Measurements from ENCODE around the gene UPK1A. TPM values are rescaled to one million over a fixed set of nuclear protein-coding genes. Genes with fewer than 3 reads are reported as not detected.
A peak's percentile ranks its signal among the peaks of the same experiment; 100 is the strongest.

UPK1A gene
- total and polyA plus RNA-seq, 9 of the 15 experiments (the other 6 are each of a cell fraction or from before 2014, with no cell fraction given): 0.06 to 0.13 TPM; not detected in 7

DNA sequence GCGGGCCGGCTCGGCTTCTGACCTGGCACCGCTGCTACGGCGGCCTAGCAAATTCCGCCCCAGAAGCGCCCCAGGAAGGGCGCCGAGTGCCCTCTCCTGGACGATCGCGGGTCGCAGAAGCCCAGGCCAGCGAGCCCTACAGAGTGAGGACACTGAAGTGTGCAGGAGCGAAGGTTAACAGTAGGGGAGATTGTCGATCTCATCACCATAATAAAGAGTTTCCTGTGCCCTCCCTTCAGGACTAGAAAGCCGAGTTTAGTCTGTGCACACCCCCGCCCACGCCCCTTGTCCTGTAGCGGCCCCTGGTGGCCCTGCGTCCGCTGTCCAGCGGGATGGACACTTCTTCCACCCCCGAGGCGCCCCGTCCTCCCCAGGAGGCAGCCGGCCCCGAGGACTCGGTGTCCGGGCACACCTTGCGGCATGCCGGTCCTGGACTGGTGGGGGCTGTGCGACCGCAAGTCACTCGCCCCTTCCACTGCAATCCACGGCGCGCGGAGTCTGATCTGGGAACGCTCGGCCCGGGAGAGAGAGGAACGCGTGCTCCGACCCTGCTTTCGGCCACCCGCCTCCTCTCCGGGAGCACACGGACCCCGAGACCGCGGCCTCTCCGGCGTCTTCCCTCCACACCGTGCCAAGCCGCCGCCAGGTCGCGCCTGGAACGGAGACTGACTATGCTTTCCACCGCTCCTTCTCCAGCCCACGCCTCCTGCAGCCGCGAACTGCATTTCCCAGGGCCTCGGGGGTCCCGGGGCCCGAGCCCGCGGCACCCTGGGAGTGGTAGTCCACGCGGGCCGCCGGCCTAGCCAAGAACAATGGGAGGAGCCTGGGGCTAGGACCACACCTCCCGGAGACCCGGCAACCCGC, 50.7 kb downstream of the UPK1A start (continued):
- TF ChIP-seq, protein P1, sequence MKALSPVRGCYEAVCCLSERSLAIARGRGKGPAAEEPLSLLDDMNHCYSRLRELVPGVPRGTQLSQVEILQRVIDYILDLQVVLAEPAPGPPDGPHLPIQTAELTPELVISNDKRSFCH (CRISPR knock-in tag; IDR thresholded peaks at IDR 0.05): no peak
- TF ChIP-seq, protein P1 (tag; IDR thresholded peaks at IDR 0.05): peak; percentile 25; the same call in 1 of the 2 replicates
- TF ChIP-seq SOX6 (IDR thresholded peaks at IDR 0.05) (peak; percentile 85), FOXJ2 (tag; IDR thresholded peaks at IDR 0.05) (peak; percentile 77), CBX2 (IDR thresholded peaks at IDR 0.05; ENCODE audit: insufficient read depth, low read length, poor library complexity, severe bottlenecking) (no peak), ZNF445 (CRISPR knock-in tag; IDR thresholded peaks at IDR 0.05; ENCODE audit: low read depth) (no peak), GABPA (tag; conservative IDR thresholded peaks at IDR 0.05; ENCODE audit: low read depth) (peak; percentile 88; the same call in 1 of the 2 replicates), KLF16 (IDR thresholded peaks at IDR 0.05) (peak; percentile 80), PHF21A (IDR thresholded peaks at IDR 0.05; ENCODE audit: borderline replicate concordance, low read depth) (peak; percentile 70; the same call in 1 of the 2 replicates), ZNF124 (CRISPR knock-in tag; IDR thresholded peaks at IDR 0.05) (no peak), FOXP1 (CRISPR knock-in tag; IDR thresholded peaks at IDR 0.05) (no peak; the same call in 1 of the 2 replicates), ESRRB (CRISPR knock-in tag; IDR thresholded peaks at IDR 0.05; ENCODE audit: borderline replicate concordance) (no peak), ZFX (CRISPR knock-in tag; IDR thresholded peaks at IDR 0.05) (peak; percentile 88), ILK (tag; IDR thresholded peaks at IDR 0.05; ENCODE audit: borderline replicate concordance, low read depth) (no peak)
- TF ChIP-seq, protein P2, sequence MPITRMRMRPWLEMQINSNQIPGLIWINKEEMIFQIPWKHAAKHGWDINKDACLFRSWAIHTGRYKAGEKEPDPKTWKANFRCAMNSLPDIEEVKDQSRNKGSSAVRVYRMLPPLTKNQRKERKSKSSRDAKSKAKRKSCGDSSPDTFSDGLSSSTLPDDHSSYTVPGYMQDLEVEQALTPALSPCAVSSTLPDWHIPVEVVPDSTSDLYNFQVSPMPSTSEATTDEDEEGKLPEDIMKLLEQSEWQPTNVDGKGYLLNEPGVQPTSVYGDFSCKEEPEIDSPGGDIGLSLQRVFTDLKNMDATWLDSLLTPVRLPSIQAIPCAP (CRISPR knock-in tag; IDR thresholded peaks at IDR 0.05; ENCODE audit: borderline replicate concordance): no peak
- TF ChIP-seq, protein P3, sequence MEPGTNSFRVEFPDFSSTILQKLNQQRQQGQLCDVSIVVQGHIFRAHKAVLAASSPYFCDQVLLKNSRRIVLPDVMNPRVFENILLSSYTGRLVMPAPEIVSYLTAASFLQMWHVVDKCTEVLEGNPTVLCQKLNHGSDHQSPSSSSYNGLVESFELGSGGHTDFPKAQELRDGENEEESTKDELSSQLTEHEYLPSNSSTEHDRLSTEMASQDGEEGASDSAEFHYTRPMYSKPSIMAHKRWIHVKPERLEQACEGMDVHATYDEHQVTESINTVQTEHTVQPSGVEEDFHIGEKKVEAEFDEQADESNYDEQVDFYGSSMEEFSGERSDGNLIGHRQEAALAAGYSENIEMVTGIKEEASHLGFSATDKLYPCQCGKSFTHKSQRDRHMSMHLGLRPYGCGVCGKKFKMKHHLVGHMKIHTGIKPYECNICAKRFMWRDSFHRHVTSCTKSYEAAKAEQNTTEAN (CRISPR knock-in tag; IDR thresholded peaks at IDR 0.05): no peak
- TF ChIP-seq, protein P4, sequence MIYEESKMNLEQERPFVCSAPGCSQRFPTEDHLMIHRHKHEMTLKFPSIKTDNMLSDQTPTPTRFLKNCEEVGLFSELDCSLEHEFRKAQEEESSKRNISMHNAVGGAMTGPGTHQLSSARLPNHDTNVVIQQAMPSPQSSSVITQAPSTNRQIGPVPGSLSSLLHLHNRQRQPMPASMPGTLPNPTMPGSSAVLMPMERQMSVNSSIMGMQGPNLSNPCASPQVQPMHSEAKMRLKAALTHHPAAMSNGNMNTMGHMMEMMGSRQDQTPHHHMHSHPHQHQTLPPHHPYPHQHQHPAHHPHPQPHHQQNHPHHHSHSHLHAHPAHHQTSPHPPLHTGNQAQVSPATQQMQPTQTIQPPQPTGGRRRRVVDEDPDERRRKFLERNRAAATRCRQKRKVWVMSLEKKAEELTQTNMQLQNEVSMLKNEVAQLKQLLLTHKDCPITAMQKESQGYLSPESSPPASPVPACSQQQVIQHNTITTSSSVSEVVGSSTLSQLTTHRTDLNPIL (CRISPR knock-in tag; IDR thresholded peaks at IDR 0.05): no peak
- TF ChIP-seq, protein P5, sequence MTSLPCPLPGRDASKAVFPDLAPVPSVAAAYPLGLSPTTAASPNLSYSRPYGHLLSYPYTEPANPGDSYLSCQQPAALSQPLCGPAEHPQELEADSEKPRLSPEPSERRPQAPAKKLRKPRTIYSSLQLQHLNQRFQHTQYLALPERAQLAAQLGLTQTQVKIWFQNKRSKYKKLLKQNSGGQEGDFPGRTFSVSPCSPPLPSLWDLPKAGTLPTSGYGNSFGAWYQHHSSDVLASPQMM (CRISPR knock-in tag; IDR thresholded peaks at IDR 0.05): no peak
- TF ChIP-seq, protein P6, sequence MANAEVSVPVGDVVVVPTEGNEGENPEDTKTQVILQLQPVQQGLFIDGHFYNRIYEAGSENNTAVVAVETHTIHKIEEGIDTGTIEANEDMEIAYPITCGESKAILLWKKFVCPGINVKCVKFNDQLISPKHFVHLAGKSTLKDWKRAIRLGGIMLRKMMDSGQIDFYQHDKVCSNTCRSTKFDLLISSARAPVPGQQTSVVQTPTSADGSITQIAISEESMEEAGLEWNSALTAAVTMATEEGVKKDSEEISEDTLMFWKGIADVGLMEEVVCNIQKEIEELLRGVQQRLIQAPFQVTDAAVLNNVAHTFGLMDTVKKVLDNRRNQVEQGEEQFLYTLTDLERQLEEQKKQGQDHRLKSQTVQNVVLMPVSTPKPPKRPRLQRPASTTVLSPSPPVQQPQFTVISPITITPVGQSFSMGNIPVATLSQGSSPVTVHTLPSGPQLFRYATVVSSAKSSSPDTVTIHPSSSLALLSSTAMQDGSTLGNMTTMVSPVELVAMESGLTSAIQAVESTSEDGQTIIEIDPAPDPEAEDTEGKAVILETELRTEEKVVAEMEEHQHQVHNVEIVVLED (CRISPR knock-in tag; IDR thresholded peaks at IDR 0.05): peak; percentile 56

All from K562 (cell line).